Ishikawa (cell line): ENCODE results near the gene AFF4.

Source experiments
- CEBPB ChIP-seq: IDR thresholded peaks from 2 replicates; pipeline ENCODE4 v1.6.1; 2012
- CREB1 ChIP-seq: IDR thresholded peaks from 2 replicates; pipeline ENCODE4 v1.6.1; 2012; ENCODE audit warnings: low read depth
- EGR1 ChIP-seq: IDR thresholded peaks from 2 replicates; pipeline ENCODE4 v1.6.1; 2012
- EP300 ChIP-seq: IDR thresholded peaks from 2 replicates; pipeline ENCODE4 v1.6.1; 2012; ENCODE audit warnings: borderline replicate concordance
- FOXM1 ChIP-seq: IDR thresholded peaks from 2 replicates; pipeline ENCODE4 v1.6.1; 2012; ENCODE audit warnings: low read depth, borderline replicate concordance
- MAX ChIP-seq: IDR thresholded peaks from 2 replicates; pipeline ENCODE4 v1.6.1; 2012
- NFIC ChIP-seq: IDR thresholded peaks from 2 replicates; pipeline ENCODE4 v1.6.1; 2012
- RAD21 ChIP-seq: IDR thresholded peaks from 2 replicates; pipeline ENCODE4 v1.6.1; 2012; ENCODE audit warnings: low read depth
- TAF1 ChIP-seq: IDR thresholded peaks from 2 replicates; pipeline ENCODE4 v1.6.1; 2012; ENCODE audit warnings: low read depth, mild to moderate bottlenecking
- TCF12 ChIP-seq: IDR thresholded peaks from 2 replicates; pipeline ENCODE4 v1.6.1; 2012; ENCODE audit warnings: low read depth
- TEAD4 ChIP-seq: IDR thresholded peaks from 2 replicates; pipeline ENCODE4 v1.6.1; 2012
- YY1 ChIP-seq: IDR thresholded peaks from 2 replicates; pipeline ENCODE4 v1.6.1; 2012; ENCODE audit warnings: low read depth
- ZBTB7A ChIP-seq: IDR thresholded peaks from 2 replicates; pipeline ENCODE4 v1.6.1; 2012; ENCODE audit warnings: low read depth
- TF ChIP-seq, protein P1 (sequence below): IDR thresholded peaks from 2 replicates; pipeline ENCODE4 v1.6.1; 2012
- TF ChIP-seq, protein P2 (sequence below): IDR thresholded peaks from 2 replicates; pipeline ENCODE4 v1.6.1; 2012; ENCODE audit warnings: low read depth, mild to moderate bottlenecking

Gene AFF4

GRCh38 chr5:132826424-132827082 lies 136.9 kb downstream of the AFF4 start:
- TF ChIP-seq TCF12 (no peak), NFIC (no peak), ZBTB7A (no peak), EP300 (no peak), YY1 (no peak), MAX (no peak), CEBPB (no peak), FOXM1 (no peak), TAF1 (no peak), TEAD4 (no peak), RAD21 (no peak), CREB1 (no peak), EGR1 (no peak)
- TF ChIP-seq, protein P1, sequence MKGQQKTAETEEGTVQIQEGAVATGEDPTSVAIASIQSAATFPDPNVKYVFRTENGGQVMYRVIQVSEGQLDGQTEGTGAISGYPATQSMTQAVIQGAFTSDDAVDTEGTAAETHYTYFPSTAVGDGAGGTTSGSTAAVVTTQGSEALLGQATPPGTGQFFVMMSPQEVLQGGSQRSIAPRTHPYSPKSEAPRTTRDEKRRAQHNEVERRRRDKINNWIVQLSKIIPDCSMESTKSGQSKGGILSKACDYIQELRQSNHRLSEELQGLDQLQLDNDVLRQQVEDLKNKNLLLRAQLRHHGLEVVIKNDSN: no peak
- TF ChIP-seq, protein P2, sequence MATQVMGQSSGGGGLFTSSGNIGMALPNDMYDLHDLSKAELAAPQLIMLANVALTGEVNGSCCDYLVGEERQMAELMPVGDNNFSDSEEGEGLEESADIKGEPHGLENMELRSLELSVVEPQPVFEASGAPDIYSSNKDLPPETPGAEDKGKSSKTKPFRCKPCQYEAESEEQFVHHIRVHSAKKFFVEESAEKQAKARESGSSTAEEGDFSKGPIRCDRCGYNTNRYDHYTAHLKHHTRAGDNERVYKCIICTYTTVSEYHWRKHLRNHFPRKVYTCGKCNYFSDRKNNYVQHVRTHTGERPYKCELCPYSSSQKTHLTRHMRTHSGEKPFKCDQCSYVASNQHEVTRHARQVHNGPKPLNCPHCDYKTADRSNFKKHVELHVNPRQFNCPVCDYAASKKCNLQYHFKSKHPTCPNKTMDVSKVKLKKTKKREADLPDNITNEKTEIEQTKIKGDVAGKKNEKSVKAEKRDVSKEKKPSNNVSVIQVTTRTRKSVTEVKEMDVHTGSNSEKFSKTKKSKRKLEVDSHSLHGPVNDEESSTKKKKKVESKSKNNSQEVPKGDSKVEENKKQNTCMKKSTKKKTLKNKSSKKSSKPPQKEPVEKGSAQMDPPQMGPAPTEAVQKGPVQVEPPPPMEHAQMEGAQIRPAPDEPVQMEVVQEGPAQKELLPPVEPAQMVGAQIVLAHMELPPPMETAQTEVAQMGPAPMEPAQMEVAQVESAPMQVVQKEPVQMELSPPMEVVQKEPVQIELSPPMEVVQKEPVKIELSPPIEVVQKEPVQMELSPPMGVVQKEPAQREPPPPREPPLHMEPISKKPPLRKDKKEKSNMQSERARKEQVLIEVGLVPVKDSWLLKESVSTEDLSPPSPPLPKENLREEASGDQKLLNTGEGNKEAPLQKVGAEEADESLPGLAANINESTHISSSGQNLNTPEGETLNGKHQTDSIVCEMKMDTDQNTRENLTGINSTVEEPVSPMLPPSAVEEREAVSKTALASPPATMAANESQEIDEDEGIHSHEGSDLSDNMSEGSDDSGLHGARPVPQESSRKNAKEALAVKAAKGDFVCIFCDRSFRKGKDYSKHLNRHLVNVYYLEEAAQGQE: no peak

- no peak for TF ChIP-seq CREB1
- TF ChIP-seq EGR1: no peak
- TF ChIP-seq EP300: no peak
- TF ChIP-seq, protein P2: no peak
Measured at GRCh38 chr5:132825834-132826391, 137.5 kb downstream of the AFF4 start.
